Uterus (tissue), 2 donors: ENCODE measurements around the gene CHST2.

Source experiments
- POLR2A ChIP-seq, 2 donors: fragments of 450-650 bp; IDR thresholded peaks; one replicate each; pipeline ENCODE4 v1.6.1; 2016; ENCODE audit warnings: antibody characterized with exemption in 2 of 2, mild to moderate bottlenecking in 1 of 2, moderate library complexity in 1 of 2
- TF ChIP-seq, protein P1 (sequence below), 4 experiments: fragments of 200-600 bp in 2 of 4; fragments of 450-650 bp in 2 of 4; sonication (generic) in 2 of 4; IDR thresholded peaks; one replicate each; pipeline ENCODE4 v1.5.1; 2016 to 2019; ENCODE audit warnings: antibody characterized with exemption in 4 of 4, mild to moderate bottlenecking in 2 of 4, moderate library complexity in 1 of 4

DNA sequence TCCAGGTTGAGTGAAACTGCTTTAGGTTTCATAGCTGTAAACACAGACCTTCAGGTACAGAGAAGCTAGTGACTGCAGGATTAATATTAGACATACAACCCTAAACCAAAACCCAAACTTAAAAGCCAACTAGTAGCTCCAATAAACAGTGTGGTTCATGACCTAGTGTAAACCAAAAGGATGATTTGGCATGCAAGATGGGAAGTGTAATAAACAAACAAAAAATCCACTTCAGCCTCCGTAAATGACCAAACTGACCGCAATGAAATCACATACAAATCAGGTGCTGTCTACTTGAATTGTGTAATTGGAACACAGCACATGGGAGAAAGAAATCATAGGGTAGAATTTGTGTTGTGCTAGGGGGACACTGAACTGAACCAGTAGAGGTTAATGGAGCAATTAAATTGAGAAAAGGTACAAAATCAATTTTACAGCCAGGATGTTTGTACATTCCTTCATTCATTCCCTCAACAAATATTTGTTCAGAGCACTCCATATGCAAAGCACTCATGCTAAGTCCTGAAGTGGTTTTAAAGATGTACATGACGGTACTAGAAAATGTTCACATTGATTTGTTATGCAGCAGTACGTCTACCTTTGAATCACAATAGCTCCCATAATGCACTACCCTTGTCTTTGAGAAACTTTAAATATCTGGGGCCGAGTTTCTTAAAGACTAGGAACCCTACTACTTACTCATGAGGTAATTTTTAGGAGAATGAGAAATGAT, 21.4 kb upstream of the CHST2 start:
- TF ChIP-seq, protein P1, sequence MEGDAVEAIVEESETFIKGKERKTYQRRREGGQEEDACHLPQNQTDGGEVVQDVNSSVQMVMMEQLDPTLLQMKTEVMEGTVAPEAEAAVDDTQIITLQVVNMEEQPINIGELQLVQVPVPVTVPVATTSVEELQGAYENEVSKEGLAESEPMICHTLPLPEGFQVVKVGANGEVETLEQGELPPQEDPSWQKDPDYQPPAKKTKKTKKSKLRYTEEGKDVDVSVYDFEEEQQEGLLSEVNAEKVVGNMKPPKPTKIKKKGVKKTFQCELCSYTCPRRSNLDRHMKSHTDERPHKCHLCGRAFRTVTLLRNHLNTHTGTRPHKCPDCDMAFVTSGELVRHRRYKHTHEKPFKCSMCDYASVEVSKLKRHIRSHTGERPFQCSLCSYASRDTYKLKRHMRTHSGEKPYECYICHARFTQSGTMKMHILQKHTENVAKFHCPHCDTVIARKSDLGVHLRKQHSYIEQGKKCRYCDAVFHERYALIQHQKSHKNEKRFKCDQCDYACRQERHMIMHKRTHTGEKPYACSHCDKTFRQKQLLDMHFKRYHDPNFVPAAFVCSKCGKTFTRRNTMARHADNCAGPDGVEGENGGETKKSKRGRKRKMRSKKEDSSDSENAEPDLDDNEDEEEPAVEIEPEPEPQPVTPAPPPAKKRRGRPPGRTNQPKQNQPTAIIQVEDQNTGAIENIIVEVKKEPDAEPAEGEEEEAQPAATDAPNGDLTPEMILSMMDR (IDR thresholded peaks at IDR 0.05): no peak
- TF ChIP-seq POLR2A (IDR thresholded peaks at IDR 0.05): no peak
